GM21423 (cell line): ENCODE measurements around the gene NHERF1.
A peak's percentile ranks its signal among the peaks of the same experiment; 100 is the strongest.

Experiments
- ATAC-seq: cut with Tn5 transposase; IDR thresholded peaks from one replicate; pipeline ENCODE4 v1.9.1; 2021; ENCODE audit warnings: mild to moderate bottlenecking, moderate library complexity; ENCODE audit not compliant: unreplicated experiment

The NHERF1 gene

DNA sequence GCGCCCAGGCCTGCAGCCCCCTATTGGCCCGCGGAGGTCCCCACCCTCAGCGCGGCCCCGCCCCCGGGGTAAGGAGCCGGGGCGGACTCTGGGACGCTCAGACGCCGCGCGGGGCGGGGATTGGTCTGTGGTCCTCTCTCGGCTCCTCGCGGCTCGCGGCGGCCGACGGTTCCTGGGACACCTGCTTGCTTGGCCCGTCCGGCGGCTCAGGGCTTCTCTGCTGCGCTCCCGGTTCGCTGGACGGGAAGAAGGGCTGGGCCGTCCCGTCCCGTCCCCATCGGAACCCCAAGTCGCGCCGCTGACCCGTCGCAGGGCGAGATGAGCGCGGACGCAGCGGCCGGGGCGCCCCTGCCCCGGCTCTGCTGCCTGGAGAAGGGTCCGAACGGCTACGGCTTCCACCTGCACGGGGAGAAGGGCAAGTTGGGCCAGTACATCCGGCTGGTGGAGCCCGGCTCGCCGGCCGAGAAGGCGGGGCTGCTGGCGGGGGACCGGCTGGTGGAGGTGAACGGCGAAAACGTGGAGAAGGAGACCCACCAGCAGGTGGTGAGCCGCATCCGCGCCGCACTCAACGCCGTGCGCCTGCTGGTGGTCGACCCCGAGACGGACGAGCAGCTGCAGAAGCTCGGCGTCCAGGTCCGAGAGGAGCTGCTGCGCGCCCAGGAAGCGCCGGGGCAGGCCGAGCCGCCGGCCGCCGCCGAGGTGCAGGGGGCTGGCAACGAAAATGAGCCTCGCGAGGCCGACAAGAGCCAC lies at the start of gene NHERF1:
Gene NHERF1 (plus strand): TSS at position 100 of the 750 bp plus-strand sequence. CDS start 219 bp downstream, at position 319.
- ATAC-seq = peak; percentile 88

GRCh38 chr17:74699236-74699635 lies 49.2 kb upstream of the NHERF1 start:
- ATAC-seq = no peak

GRCh38 chr17:74702116-74702871 lies 46.1 kb upstream of the NHERF1 start:
- no peak for ATAC-seq

GRCh38 chr17:74703311-74703710 lies 45.1 kb upstream of the NHERF1 start:
- no peak for ATAC-seq

- no peak for ATAC-seq
These were observed 43.9 kb upstream of the NHERF1 start for GRCh38 chr17:74704544-74704943.

- no peak for ATAC-seq
These were observed 37.2 kb upstream of the NHERF1 start for GRCh38 chr17:74711058-74711824.

DNA sequence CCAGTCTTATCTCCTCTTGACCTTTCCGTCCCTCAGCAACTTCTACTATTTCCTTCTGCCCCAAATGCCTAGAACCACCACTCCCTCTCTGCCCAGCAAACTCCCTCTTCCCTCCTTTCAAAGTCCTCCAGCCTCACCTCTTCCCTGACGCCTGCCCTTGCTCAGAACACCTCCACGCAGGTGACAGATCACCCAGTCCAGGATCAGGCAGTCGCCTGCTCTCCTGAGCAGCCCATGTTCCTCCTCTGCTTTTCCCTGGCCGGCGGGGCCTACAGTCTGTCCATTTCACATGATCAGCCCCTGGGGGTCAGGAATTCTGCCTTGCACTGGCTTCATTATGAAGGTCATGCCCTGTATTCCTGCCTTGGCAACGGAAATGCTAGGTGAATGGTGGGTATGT lies 36.1 kb upstream of the NHERF1 start:
- ATAC-seq = no peak

DNA sequence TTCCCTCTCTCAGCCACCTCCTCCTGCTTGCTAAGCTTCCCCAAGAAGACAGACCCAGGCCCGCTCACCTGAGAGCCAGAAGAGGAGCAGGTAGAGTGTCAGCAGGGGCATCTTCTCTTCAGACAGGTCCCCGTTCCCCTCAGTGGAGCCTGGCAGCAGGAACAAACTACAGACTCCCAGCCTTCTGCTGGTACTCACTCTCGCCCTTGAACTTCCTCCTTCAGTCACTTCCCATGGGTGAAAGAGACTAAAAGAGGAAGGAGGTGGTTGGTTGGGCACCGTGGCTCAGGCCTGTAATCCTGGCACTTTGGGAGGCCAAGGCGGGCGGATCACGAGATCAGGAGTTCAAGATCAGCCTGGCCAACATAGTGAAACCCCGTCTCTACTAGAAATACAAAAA lies 35.7 kb upstream of the NHERF1 start, which contains the start of gene CD300LF:
Gene CD300LF (minus strand): TSS at position 168 of the 400 bp plus-strand sequence. CDS start 57 bp downstream, at position 111.
- ATAC-seq = no peak

DNA sequence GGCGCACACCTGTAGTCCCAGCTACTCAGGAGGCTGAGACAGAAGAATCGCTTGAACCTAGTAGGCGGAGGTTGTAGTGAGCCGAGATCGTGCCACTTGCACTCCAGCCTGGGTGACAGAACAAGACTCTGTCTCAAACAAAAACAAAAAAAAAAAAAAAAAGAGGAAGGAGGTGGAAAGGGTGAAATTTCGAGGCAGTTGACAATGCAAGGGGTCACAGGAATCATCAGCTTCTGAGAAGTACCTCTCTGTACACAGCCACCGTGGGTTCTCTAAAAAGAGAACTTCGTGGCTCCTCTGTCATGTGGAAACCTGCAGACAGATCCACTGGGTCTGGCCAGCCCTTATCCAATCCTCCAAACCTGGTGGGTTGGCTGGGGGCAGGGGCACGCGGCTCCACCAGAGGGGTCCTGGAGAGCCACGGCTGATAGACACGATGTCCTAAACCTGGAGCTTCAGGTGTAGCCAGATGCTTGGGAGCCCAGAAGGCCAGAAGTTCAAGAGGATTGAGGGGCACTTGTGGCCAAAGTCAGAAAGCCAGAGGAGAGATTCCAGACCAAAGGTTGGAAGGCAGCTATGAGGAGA lies 35.2 kb upstream of the NHERF1 start:
- no peak for ATAC-seq

- no peak for ATAC-seq
These were observed 33.3 kb upstream of the NHERF1 start for GRCh38 chr17:74715144-74715543.

GRCh38 chr17:74720506-74720905 lies 27.9 kb upstream of the NHERF1 start:
- no peak for ATAC-seq

DNA sequence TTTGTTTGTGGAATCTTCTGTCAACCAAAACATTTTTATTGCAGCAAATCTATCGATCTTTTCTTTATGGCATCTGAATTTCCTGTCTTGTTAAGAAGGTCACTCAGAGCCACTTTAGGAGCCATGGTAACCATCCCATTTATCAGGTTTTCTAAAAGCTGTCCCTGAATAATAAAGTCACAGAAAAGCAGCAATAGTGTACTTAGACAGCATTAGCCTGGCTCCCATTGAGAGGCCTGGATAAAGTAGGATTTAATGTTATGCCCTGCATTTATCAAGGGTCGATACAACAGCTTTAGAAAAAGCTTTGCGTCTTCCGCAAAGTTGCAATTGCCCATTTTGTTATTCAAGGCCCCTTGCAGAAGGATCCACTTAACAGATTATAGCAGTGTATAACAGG lies 25.6 kb upstream of the NHERF1 start:
- ATAC-seq = no peak

DNA sequence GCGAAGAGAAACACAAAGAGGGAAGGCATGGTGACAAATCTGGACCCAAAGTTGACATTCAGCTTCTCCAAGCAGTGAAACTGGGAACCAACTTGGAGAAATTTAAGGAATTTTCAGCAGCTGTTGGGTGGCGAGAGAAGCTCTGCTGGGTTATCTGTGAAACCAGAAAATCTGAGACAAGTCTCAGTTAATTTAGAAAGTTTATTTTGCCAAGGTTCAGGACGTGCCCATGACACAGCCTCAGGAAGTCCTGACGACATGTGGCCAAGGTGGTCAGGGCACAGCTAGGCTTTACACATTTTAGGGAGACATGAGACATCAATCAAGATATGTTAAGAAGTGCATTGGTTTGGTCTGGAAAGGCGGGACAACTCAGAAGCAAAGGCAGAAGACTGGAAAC lies 24.5 kb upstream of the NHERF1 start:
- no peak for ATAC-seq

DNA sequence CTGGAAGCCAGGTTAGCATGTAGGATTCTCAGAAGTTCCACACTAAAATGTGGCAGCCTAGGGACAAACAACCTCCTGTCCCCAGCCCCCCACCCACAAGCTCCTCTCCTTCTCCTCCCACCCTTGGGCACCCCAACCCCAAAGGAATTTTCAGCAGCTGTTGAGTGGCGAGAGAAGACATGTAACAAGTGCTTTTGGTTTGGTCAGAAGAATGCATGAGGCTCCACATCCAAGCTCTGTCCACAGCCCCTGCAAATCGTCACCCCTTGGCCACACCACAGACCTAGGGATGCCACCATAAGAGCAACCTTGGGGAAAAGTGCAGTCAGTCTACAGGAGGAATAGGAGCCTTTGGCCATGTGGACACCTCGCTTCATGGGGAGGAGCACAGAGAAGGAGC lies 23.3 kb upstream of the NHERF1 start:
- ATAC-seq = no peak

DNA sequence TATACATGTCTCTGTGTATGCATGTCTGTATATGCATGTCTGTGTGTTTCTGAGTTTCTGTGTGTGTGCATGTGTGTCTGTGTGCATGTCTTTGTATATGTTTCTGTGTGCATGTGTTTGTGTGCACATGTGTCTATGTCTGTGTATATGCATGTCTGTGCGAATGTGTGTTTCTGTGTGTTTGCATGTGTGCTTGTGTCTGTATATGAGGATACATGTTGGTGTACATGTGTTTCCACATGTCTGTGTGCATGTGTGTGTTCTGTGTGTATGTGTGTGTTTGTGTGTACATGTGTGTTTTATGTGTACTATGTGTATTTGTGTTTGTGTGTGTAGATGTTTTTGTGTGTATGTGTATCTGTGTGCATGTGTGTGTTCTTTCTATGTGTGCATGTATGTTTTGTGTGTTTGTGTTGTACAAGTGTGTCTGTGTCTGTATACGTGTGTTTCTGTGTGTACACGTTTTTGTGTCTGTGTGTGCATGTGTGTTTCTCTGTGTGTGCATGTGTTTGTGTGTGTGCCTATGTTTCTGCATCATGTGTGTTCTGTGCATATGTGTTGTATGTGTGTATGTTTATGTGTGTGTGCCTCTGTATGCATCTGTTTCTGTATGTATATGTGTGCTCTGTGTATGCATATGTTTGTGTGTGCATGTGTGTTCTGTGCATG lies 20.3 kb upstream of the NHERF1 start:
- no peak for ATAC-seq

DNA sequence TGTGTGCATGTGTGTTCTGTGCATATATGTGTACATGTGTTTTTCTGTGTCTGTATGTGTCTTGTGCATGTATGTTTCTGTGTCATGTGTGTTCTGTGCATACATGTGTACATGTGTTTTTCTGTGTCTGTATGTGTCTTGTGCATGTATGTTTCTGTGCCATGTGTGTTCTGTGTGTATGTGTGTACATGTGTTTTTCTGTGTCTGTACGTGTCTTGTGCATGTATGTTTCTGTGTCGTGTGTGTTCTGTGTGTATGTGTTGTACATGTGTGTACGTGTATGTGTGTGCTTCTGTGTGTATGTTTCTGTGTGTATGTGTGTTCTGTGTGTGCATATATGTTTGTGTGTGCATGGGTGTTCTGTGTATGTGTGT lies 19.7 kb upstream of the NHERF1 start:
- ATAC-seq = no peak

DNA sequence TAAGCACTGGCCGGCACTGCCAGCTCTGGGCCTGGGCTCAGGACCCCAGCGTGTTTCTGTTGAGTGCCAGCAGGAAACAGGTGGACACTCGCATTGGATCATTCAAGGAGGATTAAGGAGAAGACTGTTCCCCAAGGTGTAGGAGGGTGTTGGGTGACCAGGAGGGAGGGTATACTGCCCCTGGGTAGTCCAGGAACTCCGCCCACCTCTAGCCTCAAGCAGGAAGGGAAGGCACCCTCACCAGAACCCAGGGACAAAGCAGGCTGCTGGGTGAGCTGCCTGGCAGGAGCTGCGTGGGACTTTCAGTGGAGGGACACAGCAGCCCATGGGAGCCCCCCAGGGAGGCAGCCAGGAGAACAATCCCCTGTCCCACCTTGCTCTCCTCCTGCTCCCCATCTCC lies 19.1 kb upstream of the NHERF1 start:
- ATAC-seq = no peak

- ATAC-seq = no peak
These were observed 18.6 kb upstream of the NHERF1 start for GRCh38 chr17:74729866-74730265.

DNA sequence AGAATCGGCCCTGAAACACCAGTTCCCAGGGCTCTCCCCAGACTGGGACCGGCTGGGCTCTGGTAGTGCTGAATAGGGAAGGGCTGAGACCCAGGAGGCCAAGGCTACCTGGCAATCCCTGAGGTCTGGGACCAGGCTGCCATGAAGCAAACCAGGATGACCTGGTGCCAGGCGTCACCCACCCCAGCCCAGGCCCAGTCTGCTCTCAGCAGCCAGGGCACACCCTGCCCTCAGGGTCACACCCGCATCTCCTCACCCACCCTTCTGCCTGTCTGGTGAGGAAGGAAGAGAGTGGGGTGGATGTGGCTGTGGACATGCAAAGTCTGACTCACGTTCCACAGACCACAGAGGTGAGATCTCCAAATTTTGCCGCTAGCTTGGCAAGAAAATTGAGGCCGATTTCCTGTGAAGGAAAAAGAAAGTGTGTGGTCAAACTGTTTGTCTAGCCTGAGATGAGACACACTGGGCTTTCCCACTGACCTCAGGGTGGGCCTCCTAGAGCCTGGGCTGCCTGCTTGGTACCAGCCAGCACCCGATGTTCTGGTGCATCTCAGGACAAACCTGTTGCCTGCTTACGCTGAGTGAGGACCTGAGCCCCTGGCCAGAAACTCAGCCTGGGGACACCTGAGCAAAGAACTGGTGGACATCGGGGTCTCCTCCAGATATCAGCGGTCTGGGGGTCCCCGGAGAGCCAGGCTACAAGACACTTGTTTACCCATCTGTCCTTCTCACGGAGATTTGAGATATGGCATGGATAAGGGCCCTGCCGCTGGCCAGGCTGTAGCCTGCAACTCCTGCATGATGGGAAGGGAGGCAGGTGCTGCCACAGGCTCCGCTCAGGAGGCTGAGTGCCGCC lies 17.7 kb upstream of the NHERF1 start:
- ATAC-seq = no peak

DNA sequence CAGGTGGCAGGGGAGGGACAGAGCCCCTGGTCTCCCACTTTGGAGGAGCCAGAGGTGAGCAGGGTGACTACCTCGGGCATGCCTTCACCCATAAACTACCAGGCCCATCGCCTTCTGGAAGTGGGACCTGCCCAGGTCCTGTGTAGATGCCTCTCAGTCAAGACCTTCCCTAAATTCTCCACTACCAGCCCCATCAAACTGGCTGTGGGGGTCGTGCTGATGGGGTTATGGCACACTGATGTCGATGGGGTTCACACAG lies 17.2 kb upstream of the NHERF1 start:
- no peak for ATAC-seq
